Measurements from ENCODE around the gene PTPRN2. TPM values are rescaled to one million over a fixed set of nuclear protein-coding genes. Genes with fewer than 3 reads are reported as not detected.
"Not testable (repeated sequence)": the region's sequence is repeated elsewhere in the genome, so short reads cannot be mapped to it uniquely, and the experiment has no call there.

The PTPRN2 gene
- polyA plus RNA-seq, 4 donors: 7.3 to 11.4 (median 8.0) TPM

DNA sequence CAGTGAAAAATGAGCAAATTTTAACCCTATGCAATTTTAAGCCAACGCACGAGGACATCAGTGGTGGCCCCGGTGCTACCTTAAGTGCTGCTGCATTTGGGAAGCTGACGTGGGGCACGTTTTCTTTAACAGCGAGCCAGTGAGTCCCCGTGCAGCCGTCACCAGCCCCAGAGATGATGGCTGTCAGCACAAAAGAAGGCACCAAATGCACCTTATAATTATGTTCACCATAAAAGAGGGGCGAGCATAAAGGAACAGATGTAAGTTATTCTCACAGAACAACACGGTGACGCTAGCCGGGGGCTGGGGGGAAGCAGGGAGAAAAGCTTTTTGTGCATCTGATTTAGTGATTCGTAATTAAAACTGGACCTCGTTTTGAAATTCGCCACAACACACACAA, 990.7 kb downstream of the PTPRN2 start:
- no peak for DNase-seq (ENCODE audit: low read depth in 4 of 4, low spot score in 2 of 4)

DNA sequence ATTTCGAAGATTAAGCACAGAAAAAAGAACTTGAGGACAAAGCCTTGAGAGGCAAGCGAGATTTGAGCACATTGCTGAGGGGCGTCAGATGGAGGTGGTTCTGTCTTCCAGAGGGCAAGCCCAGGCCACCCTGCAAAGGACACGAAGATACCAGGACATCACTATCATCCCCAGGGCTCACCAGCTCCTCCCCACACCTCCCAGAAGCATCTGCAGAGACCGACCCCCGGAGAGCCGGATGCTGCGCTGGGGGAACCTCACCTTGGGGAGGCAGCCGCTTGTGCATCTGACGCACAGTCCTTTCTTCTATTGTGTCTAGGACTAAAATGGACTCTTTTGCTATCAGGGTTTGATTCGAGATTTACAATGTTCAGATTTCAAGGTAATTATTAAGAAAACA, 991.2 kb downstream of the PTPRN2 start:
- no peak for DNase-seq (ENCODE audit: low read depth in 4 of 4, low spot score in 2 of 4)

DNA sequence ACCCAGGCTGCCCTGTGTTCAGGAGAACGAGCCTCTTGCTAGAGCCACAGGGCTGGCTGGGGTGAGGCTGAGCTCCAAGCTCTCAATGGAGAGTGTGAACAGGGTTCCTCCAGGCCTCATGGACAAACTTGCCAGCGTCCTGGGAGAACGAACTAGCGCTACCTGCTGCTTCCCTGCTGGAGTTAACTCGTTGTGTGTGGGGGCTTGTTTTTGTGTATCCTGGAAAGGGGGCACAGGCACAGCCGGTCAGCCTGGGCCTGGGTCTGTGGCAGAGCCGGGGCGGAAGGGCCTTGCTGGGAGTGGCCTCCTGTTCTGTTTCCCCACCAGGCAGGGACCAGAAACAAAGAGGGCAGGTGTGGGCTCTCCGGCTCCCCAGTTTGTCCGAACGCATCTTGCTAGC, 991.6 kb downstream of the PTPRN2 start:
- DNase-seq (ENCODE audit: low read depth in 4 of 4, low spot score in 2 of 4): no peak

DNA sequence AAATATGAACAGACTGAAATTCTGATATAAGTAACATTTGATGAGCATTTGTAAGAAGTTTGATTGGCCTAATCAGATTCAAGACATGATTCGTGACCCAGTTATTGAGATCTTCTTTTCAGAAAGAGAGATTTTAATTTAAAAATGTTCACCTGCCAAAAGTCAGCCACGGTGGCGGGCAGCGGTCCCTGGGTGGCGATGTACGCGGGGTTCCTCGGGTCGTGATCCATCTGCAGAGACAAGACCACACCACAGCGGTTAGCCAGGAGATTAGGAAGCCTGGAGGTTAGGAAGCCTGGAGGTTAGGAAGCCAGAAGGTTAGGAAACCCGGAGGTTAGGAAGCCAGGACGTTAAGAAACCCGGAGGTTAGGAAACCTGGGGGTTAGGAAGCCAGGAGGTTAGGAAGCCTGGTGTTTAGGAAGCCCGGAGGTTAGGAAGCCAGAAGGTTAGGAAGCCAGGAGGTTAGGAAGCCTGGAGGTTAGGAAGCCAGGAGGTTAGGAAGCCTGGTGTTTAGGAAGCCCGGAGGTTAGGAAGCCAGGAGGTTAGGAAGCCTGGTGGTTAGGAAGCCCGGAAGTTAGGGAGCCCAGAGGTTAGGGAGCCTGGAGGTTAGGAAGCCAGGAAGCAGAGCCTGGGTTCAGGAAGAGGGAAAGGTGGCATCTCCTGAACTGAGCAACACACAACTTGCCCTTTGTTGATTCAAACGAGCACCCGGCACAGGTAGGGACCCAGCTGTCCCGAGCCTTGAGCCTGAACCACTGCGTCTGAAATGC, 992.4 kb downstream of the PTPRN2 start:
- DNase-seq (ENCODE audit: low read depth in 4 of 4, low spot score in 2 of 4): no peak

DNA sequence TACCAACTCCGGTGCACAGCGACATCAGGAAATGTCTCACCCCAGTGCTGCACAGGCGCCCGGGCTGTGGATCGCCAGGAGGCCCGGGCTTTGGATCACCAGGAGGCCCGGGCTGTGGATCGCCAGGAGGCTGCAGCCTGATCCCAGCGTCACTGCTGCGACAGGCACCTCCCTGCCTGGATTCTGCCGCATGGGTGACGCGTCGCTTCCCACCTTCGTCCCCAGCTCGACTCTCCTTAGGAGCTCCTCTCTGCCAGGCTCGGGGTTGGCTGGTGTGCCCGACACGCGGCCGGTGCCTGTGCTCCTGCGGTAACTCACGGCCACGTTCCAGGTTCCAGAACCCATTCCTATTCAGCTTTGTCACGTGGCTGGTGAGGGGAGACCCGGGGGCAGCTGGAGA, 993.3 kb downstream of the PTPRN2 start:
- no peak for DNase-seq (ENCODE audit: low read depth in 4 of 4, low spot score in 2 of 4)

DNA sequence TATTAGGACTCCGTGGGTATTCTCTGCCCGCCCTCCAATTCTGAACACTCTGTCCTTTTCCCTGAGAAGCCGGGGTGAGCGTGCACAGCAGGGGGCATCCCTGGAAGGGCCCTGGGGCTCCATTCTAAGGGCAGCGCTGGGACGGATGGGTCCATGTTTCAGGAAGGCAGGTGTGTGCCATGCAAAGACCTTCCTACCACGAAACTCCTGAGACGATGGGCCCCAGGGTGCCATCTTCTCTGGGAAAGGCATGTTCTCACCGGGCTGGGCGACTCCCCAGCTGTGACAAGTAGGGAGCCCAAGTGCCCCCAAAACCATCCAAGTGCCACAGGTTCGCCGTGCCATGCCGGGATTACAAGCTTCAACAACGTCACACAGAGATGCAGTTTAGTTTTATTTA, 994.1 kb downstream of the PTPRN2 start:
- no peak for DNase-seq (ENCODE audit: low read depth in 4 of 4, low spot score in 2 of 4)

DNA sequence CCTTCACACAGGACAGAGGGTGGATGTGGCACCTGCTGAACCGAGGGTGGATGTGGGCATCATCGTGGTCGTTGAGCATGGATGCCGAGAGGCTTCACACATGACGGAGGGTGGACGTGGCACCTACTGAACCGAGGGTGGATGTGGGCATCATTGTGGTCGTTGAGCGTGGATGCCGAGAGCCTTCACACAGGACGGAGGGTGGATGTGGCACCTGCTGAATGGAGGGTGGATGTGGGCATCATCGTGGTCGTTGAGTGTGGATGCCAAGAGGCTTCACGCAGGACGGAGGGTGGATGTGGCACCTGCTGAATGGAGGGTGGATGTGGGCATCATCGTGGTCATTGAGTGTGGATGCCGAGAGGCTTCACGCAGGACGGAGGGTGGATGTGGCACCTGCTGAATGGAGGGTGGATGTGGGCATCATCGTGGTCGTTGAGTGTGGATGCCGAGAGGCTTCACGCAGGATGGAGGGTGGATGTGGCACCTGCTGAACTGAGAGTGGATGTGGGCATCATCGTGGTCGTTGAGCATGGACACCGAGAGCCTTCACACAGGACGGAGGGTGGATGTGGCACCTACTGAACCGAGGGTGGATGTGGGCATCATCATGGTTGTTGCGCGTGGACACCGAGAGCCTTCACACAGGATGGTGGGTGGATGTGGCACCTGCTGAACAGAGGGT, 994.8 kb downstream of the PTPRN2 start:
- DNase-seq (ENCODE audit: low read depth in 4 of 4, low spot score in 2 of 4): not testable (repeated sequence)

DNA sequence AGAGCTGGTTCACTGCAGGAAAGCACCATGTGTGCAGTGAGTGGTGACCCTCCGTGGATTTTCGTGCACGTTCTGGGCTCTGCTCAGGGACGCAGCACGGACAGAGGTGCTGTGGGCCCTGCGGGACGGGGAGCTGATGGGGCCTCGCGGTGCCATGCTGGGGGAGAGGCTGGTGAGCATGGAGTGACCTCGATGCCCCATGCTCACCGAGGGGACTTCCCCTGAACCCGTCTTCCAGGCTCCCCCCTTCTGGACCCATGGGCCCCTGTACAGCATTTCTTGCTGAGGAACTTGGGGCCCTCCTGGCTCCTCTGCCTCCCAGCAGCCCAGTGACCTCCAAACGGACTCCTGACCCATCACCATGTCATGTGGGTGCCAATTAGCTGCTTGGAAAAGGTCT, 997.1 kb downstream of the PTPRN2 start:
- no peak for DNase-seq (ENCODE audit: low read depth in 4 of 4, low spot score in 2 of 4)

DNA sequence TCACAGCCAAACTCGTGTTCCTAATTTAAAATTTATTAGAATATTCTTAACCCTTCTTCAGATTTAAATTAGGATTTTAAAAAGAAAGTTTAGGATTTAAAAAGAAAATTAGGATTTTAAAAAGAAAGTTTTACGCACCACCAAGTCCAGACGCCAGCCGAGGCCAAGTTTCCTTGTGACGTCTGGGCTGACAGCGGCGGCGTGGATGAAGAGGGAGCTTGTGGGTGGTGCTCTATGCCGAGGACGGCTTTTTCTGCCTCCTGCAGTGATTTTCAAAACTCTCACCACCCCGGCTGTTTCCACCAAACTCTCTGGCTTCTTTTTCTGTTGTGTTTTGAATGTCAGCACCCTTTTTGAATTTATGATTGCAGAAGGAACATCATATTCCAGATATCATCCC, 997.9 kb downstream of the PTPRN2 start:
- DNase-seq (ENCODE audit: low read depth in 4 of 4, low spot score in 2 of 4): no peak

DNA sequence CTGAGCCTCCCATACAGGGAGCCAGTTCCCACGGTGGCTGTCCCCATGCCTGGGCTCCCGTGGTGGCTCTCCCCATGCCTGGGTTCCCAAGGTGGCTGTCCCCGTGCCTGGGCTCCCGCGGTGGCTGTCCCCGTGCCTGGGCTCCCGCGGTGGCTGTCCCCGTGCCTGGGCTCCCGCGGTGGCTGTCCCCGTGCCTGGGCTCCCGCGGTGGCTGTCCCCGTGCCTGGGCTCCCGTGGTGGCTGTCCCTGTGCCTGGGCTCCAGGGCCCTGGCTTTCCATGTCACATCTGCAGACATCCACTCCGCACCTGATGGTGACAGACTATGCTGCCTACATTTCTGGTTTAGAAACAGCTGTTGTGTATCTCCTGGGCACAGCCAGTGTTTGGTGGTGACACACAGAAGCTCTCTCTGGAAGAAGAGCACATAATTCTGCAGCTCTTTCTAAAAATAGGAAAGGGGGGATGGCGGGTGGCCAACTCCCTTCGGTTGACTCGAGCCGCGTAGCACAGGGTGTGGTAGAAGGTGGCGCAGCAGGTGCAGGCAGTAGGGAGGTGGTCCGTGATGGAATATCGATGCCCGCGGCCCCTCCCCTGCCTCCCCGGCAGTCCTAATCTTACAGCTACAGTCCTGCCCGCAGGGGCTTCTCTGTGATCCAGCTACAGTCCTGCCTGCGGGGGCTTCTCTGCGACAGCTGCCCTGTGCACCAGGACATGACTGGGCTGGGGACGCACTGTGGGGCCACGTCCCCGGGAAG, 999.6 kb downstream of the PTPRN2 start:
- DNase-seq (ENCODE audit: low read depth in 4 of 4, low spot score in 2 of 4): no peak

DNA sequence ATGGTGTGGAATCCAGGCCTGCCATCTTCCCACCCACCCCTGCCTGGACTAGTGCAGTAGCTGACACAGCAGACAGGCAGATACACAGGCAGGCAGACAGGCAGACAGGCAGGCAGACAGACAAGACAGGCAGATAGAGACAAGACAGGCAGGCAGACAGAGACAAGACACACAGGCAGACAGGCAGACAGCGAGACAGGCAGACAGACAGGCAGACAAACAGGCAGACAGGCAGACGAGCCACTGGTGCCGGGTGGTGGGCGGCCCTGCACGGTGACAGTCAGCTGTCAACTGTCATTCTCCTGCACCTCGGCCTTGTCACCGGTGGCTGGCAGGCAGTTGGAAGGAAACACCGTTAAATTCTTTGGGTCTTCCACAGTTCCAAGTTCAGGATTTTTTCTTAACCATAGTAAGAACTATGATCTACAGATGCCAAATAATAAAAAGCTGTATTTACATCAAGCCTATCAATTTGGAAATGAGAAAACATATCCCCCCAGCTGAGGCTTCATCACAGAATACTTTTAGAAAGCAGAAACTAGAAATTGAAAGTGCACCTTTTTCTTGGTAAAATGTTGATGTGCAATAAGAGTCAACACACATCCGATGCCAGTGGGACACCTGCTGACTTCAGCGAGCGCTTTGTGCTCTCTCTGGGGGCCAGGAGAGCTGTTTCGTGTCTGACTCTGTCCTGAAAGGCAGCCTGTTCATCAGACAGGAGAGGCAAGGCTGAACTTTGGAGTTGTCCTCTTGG, 1000.4 kb downstream of the PTPRN2 start:
- no peak for DNase-seq (ENCODE audit: low read depth in 4 of 4, low spot score in 2 of 4)

DNA sequence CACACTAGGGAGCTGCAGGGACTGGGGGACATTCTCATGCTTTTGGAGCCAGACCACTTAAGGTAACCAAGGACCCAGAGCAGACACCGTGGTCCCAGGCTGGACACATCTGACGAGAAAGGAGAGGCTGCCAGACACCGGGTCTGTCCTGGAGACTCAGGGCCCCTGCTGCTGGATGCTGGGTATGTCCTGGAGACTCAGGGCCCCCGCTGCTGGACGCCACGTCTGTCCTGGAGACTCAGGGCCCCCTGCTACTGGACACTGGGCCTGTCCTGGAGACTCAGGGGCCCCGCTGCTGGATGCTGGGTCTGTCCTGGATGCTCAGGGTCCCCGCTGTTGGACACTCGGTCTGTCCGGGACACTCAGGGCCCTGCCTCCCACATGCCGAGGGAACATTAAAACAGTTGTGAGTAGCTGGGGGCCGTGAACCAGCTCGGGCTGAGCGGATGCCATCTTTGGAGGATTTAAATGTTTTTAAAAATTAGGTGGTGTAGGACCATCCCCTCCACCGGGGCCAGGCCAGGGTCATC, 1001.1 kb downstream of the PTPRN2 start:
- DNase-seq (ENCODE audit: low read depth in 4 of 4, low spot score in 2 of 4): no peak

DNA sequence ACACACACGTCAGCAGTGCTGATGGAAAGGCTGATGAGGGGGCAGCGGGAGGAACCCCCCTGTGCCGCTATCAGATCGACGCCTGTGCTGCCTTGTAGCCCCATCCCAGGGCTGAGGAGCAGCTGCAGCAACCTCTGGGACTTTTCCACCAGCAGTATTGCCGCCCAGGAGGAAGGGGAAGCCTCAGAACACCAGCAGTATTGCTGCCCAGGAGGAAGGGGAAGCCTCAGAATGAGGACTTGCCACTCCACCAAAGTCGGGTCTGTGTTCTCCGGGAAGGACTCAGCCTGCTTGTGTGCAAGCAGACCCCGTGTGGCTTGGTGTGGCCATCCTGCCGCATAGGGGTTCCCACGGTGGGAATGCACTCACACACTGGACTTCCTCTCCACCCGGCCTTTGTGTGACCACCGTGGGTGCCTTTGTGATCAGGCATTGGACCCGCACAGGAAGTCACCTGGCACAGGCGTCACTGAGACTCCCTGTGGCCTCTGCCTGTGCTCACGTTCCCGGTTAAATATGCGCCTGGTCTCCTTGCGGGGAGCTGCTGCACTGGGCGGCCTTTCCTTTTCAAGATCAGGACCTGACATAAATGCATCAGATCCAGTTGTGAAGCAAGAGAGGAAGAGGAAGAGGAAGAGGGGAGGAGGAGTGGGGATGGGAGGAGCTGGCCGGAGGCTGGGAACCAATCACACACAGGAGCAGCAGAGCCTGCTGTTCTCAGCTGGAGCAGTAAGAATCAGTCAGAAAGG, 1002.3 kb downstream of the PTPRN2 start:
- DNase-seq (ENCODE audit: low read depth in 4 of 4, low spot score in 2 of 4): no peak

DNA sequence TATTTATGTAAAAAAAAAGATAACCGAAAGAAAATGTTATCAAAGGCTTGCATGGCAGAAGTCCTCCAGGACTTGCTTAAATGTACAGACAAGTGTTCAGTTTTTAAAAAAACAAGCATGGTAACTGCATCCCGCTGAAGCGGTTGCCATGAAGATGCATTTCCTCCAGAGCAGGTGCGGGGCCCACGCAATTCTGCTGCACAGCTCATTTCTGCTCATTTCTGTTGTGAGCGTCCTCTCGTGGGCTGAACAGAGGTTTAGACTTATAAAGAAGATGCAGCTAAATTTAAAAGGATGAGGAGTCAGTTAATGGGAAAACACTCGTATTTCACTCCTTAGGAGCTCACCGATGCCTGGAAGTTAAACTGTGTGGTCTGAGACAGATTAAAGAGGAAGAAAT, 1003.2 kb downstream of the PTPRN2 start:
- DNase-seq (ENCODE audit: low read depth in 4 of 4, low spot score in 2 of 4): no peak

DNA sequence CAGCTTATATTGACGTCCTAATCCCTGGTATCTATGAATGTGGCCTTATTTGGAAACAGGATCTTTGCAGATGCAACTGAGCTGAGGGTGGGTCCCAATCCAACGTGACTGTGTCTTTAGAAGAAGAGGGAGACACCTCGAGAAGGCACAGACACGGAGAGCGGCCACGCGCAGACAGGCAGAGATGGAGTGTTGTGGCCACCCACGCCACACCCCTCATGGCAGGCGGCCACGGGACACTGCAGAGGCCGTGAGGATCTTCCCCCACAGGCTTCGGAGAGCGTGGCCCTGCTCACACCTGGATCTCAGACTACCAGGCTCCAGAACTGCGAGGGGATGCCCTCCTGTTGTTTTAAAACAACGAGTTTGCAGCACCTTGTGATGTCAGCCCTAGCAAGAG, 1005.9 kb downstream of the PTPRN2 start:
- no peak for DNase-seq (ENCODE audit: low read depth in 4 of 4, low spot score in 2 of 4)

DNA sequence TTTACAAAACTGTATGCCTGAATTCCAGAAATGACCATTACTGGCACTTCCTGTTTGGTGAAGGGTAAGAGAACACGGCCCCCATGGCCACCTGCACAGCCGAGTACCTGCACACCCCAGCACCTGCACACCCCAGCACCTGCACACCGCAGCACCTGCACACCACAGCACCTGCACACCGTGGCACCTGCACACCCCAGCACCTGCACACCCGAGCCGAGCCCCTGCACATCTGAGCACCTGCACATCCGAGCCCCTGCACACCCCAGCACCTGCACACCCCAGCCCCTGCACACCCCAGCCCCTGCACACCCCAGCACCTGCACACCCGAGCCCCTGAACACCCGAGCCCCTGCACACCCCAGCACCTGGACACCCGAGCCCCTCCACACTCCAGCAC, 1007.3 kb downstream of the PTPRN2 start:
- DNase-seq (ENCODE audit: low read depth in 4 of 4, low spot score in 2 of 4): no peak

DNA sequence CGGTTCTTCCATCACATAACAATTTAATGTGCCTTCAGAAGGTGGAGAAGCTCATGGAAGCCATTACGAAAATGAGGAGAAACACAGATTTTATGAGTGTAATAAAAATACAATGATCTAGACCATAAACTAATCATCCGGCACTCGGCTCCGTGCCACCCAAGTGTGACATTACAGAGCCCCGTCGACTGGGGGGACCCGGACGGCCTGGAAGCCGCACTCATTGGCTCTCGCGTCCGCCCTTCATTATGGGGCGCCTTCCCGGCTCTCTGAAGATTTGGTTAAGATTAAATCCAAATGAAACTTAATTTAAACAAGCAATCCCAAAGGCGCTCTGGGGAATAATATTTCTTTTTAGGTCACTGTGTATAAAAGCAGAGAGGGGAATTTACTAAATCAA, 1008.2 kb downstream of the PTPRN2 start:
- DNase-seq (ENCODE audit: low read depth in 4 of 4, low spot score in 2 of 4): peak in 1 of 4 donors; percentile 10

DNA sequence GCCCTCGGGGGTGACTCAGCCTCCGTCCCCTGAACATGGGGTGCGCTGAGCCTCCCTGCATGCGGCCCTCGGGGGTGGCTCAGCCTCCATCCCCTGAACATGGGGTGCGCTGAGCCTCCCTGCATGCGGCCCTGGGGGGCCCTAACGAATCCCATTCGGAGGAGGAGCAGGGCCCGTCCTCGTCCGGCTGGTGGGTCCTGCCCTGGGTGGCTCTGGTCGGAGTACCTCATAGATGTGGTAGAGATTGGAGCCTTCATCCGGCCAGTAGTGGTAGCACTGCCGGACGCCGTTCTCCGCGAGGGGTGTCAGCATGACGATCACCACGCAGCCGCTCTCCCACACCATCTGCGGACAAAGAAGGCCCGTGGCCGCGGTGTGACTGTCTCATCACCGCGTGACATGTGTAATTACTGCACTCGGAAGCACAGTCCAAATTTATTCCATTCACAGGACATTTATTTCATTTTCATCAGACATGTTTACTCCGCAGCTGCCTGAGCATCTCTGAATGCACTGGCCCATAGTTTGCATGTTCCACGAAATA, 1009.8 kb downstream of the PTPRN2 start:
- no peak for DNase-seq (ENCODE audit: low read depth in 4 of 4, low spot score in 2 of 4)

DNA sequence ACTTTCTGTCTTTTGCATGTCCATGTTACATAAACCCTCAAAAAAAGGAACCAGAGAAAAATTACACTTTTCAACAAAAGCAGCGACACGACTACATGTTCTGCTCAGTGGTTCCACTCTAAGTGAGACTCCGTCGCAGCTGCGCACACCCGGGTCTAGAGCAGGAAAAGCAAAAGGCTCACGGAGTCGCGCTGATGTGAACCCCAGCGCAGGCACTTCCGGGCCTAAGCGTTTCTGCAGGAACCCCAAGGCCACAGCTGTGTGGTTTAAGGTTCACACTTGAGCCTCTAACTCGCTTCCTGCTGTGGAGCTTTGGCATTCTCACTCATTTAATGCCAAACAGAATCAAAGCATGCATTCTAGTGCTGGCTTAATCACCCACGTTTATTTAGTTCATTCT, 1010.6 kb downstream of the PTPRN2 start:
- no peak for DNase-seq (ENCODE audit: low read depth in 4 of 4, low spot score in 2 of 4)

DNA sequence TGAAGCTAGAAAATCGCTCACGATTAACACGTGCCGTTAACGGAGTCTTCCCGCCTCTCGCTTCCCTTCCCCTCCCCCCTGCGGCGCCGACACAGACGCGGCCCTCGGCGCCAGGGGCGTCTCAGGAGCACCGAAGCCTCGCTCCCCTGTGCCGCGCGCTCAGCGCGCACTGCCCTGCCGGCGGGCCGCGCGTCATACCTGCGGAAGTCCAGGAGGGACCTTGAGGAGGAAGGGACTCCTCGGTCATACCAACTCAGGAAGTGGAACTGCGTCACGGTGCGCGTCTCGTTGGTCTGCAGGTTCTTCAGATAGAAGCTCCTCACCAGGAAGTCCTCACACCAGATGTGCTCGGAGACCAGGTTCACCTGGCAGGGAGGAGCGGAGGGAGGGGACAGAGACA, 1011.2 kb downstream of the PTPRN2 start:
- no peak for DNase-seq (ENCODE audit: low read depth in 4 of 4, low spot score in 2 of 4)

Measured in left renal cortex interstitium (tissue), 4 donors.